HG03571 (cell line): ENCODE results near the gene UTS2R.

Experiments used
- ATAC-seq: cut with Tn5 transposase; IDR thresholded peaks from one replicate; pipeline ENCODE4 v1.9.1; 2021; ENCODE audit not compliant: unreplicated experiment

Gene UTS2R

DNA sequence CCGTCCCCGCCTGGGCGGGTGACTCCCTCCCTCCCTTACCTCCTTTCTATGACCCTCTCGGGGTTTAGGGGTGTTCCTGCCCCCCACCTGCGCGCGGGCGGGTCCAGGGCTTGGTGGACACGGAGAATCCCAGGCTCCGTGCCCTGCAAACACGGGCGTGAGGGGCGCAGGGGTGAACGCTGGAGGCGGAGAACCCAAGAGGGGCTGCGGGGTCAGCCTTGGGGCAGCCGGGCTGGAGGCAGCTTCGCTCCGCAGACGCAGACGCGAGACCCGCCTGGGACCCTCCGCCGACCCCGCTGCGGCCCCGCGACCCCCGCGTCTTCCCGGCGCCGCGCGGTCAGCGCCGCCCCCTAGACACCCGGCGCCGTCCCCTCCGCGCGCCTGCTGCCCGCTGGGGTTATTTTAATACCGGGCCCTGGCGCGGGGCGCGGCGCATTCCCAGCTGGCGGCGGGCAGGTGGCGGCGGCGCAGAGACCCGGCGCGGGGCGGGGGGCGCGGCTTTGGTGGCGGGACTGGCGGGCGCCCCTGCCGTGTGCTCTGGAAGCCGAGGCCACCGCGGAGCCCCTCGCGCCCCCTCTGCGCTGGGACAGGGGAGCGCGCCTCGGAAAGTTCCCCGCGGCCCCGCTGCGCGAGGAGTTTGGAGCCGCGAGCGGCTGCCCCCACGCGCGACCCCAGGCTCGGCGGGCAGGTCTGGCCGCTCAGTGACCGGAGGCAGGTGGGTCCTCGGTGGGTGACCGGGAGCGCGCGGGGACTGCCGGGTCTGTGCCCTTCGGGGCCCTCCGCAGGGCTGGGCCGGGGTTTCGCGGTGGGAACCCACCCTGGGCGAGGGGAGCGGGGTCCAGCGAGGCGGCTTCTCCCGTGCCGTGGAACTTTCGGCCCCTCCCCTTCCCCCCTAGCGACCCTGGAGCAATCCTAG is at the start of gene UTS2R:
Gene UTS2R, plus strand, starts transcription at position 433 of the 916 bp plus-strand sequence. CDS start 2,560 bp downstream, outside the sequence.
- ATAC-seq, result no peak

DNA sequence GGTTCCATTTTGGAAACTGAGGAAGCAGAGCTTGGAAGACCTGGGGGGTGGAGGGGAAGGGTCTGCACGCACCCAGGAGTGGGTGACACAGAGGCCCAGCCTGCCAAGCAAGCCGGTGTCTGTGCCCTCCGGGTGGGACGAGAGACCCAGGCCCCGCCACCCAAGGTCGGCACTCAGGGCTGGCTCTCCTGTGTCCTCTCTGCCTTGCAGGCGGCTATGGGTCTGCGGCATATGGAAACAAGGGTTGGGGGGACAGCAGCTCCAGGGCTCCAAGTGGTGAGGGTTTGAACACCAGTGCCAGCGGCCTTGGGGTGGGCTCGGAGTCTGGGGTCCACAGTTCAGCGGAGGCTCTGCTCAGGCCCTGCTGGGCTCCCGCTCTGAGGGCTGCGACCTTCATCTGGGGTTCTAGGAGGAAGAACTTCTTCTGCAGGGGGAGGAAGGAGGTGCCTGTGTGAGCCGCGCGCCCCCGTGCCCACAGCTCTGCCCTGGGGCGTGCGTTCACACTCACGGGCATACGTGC is 49.6 kb upstream of the UTS2R start:
- ATAC-seq, result no peak

DNA sequence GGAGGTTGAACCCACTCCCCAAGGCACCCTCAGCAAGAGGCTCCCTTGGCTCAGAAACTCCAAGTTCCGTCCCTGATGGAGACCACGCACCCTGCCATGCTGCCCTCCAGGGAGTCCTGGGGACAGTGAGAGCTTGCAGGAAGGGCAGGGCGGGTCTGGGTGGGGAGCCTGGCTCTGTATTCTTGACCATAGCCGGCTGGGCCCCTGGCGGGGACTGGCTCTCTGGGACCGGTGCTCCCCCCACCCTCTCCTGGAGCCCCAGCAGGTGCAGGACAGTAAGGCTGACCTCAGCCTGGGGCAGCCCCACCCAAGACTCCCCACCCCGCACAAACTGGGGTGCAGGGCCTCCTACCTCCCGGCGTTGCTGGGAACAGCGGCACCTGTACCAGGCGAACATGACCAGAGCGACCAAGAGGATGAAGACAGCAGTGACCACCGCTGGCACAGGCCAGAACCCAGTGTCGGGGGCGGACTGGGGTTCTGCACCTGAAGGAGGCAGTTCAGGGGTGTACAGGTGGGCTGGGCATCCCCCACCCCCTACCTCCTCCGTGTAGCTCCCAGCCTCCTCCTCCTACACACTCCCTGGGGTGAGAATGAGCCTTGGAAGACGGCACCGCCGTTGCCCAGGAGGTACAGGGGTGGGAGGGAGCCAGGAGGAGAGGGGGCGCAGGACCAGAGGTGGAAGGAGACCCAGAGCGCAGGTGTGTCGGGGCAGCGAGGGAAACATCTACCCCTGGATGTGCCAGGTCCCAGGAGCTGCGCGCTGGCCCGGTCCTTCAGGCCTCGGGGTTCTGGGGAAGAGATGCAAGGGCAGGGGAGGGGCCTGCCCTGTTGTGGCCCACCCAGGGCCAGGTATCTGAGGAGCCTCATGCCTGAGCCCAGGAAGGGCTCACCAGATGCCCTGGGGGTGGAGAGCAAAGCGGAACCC is 48.8 kb upstream of the UTS2R start:
- ATAC-seq, result no peak

DNA sequence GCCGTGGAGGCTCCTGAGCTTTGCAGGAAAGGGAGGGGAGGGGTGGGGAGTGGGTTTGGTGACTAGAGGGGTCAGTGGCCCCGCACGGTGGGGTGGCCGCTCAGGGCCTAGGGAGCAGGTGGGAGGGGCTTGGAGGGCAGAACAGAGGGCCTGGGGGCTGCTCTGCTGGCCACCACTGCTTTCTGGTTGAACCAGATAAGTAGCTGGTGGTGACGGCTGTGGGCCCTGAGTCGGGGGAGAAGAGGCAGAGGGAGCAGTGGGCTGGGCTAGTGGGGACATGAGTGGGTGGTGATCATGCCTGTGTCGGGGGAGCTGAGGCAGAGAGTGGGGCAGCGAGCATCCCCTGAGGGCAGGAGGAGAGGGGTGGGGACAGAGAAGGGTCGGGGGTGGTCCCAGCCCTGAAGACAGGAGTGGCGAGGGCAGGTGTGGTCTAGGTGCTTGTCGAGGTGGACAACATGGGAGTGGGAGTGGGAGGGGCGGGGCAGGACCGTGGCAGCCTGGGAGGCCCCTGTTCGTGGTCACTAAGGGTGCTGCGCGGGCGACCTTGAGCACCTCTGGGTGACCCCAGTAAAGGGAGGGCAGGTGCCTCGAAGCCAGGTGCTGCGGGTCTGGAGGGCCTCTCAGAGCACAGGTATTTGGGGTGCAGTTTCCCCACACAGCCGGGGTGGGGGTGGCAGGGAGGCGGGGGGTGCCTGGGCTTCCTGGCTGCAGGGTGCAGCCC is 47.9 kb upstream of the UTS2R start:
- no peak for ATAC-seq

DNA sequence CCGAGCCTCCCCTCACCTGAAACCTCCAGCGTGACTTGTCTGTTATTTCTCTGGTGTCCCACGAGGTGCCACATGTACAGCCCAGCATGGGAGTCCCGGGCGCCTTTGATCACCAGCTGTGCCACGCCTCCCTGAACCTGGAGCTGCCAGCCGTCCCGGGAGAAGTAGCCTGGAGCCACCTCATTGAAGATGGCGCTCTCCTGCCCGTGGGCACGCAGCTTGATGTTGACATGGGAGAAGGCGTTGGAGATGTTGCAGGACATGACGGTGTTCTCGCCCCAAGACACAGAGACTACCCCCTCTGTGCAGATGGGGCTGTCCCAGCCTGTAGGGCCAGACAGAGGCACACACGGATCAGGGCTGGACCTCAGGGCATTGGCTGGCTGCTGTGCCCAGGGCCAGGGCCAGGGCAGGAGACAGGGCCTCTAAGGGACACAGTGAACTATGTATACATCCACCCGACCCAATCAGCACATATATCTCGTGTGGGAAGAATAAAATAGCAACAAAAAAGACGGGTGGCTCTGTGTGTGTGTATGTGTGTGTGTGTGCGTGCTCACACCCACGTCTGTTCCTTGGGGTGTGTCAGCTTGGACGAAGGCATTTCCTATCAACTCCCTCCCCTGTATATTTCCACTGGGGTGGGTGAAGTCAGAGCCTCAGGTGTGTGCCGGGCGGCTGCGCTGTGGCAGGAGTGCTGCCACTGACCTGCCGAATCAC is 46.8 kb upstream of the UTS2R start:
- ATAC-seq, result no peak

DNA sequence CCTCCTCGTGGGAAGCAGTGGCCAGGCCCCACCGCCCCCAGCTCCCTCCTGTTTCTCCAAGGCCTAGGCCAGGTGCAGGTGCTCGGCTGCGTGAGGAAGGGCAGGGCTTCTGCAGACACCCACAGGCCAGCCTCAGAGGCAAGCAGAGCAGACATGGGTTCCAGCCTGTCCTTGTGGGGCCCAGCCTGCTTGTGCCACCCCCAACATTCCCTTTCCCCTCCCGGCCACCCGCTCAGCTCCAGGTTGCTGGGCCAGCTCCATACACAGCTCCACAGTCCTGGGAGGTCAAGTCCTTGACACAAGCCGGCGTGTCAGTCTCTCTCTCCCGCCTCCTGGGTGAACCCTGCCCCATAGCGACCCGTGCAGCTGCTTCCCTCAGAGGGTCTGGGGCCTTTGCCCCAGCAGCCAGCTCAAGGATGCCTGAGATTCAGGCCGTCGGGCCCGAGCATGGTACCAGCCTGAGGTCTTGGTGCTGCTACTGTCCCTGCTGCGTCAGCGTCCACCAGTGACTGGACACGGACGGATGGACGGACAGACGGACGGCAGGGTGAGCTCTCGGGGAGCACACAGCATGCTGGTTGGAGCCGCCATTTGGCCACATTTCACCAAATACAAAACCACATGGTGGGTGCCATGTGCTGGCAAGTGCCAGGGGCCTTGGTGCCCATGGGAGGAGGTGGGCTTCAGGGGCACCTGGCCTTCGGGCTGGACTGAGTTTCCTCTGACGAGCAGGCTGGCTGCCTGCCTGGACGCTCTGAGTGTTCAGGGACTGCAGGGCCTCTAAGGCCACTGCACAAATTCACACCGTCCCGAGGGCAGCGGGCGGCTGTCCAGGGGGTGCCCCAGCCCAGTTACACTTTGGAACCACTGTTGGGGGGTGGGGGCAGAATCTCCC is 46.0 kb upstream of the UTS2R start:
- no peak for ATAC-seq

DNA sequence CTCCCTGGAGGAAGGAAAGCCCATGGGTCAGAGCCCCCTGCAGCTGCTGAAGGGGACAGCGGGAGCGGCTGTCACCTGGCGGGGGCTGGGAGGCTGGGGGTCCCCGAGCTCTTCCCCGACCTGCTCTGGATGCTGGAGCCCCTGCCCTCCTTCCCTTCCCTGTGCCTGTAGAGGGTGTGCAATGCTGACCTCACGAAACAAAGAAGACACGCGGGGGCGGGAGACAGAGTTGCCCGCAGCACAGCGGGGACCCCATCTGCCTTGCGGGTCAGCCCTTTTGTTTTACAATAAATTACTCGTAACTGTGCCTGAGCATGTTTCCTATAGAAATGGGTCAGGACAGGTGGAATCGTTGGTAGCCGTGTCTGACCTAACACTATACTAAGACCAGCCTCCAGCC is 44.3 kb upstream of the UTS2R start:
- no peak for ATAC-seq

DNA sequence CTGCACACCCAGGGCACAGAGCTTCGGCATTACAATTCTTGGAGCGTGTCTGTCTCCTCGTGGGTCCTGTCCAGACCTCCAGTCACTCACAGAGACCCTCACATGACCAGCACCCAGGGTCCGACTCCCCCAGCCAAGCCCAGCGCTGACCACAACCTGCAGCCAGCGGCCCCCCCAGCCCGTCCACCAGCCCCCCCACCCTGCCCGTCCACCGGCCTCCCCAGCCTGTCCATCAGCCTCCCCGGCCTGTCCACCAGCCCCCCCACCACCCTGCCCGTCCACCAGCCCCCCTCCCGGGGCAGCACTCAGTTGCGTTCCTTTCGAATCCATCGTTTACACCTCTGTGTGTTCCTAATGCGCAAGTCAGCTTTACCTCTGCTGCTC is 43.8 kb upstream of the UTS2R start:
- ATAC-seq, result no peak

DNA sequence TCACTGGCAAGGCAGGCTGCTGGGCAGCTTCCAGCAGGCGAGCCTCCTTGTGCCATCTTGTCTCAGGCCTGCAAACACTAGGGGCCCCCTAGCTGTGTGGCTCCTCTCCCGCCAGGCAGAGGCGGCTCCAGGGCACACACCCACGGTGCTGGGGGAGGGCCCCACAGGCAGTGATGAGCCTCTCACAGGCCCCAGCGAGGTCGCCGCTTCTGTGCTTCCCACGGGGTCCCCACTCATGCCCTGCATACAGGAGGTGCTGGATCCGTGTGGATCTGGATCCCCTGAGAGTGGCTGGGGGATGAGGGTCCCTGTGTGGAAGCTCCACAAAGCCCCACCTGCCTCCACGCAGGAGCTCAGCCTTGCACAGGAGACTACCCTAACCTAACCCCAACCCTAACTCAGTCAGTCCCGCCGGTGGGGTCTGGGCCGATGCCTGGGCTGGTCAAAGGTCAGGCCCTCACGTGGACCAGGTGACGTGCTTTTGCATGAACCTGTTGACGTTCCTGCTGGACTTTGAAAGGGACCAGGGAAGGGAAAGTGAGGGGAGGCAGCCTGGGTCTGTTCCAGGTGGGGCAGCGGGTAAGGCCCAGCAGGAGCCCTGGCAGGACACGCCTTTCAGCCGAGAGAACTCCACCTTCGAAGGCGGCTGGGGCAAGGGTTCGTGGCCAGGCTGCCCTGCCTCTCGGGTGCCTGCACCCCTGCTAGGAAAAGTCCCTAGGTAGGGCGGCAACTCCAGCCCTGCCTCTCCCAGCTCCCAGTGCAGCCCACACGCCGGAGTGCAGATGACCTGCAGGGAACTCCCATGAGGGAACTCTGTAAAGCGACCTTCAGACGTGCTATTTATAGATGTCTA is 43.2 kb upstream of the UTS2R start:
- ATAC-seq, result no peak

DNA sequence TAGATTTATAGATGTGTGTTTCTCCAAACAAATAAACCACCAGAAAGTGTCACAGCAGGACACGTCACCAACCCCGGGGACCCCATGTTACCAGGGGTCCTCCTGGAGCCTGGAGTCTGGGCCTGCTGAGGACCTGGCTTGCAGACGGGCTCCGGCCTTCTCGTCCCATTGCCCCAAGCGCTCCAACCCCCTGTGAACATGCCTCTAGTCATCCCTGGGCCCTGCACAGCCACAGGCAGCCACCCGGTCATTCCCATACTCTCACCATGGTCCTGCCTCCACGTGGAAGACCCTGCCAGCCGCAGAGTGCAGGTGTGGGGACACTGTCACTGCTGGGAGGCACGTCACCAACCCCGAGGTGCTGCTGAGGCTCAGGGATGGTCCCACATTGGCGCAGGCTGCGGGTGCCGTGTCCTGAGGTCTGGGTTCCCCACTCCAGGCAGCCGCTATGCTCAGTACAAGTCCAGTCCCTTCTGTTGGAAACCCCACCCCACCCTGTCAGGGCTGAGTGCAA is 42.5 kb upstream of the UTS2R start:
- ATAC-seq, result no peak

DNA sequence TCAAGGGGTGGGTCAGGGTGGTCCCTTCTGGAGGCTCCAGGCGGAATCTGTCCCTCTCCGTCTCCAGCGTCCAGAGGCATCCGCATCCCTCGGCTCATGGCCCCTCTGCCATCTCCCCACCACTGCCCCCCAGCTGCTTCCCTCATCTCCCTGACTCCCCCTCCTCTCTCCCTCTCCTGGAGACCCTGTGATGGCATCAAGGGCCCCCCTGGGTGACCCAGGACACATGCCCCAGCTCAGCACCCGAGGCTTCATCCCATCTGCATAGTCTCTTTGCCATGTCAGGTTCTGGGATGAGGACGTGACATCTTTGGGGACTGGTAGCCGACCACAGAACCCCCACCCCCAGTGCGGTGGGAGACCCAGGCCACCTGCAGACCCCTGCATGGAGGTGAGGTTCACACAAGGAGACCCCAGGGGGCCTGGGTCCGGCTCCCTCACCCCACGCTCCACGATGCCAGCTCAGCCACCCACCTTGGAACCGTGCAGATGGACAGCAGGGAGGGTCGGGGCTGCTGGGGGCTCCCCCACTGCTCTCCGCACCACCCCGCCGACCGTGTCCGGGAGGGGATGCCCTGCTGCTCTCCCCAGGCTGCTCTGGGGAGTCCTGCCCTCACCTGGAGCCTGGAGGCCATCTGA is 41.8 kb upstream of the UTS2R start:
- no peak for ATAC-seq

DNA sequence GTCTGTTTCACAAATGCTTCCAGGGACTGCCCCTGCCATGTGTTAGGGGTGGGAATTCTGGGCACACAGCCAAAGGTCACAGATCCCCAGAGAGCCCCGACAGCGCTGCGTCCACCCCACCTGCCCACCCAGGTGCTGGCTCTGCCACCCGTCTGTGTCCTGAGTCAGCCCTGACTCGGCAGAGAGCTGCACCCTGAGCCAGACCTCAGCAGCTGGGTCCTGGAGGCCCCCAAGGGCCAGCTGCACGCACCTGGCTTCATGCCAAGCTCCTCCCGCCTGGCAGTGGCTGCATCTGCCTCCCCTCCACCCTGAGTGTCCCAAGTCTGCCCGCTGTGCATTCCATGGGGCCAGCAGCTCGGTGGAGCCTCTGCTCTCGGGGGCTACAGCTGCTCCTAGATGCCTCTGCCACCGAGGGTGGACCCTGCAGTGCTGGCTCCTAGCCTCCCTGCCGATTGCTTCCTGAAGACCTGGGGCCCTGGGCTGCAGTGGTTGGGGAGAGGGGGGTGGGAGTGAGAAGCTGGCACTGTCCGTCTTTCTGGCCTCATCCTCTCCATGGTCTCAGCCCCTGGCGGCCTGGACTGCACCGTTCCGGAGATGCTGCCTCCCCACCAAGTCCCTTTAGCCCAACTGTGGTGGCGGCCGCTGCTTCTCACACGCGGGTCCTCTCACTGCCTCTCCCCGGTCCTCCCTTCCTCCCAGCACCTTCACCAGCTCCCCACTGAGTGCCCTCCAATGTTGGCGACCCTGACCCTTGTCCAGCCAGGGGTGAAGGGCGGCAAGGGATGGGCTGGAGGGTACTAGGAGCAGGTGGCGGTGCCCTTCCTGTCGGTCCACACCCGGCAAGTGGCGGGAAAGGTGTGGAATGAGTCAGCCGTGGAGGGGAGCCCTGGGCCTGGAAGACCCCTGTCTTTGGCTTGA is 41.0 kb upstream of the UTS2R start:
- no peak for ATAC-seq

DNA sequence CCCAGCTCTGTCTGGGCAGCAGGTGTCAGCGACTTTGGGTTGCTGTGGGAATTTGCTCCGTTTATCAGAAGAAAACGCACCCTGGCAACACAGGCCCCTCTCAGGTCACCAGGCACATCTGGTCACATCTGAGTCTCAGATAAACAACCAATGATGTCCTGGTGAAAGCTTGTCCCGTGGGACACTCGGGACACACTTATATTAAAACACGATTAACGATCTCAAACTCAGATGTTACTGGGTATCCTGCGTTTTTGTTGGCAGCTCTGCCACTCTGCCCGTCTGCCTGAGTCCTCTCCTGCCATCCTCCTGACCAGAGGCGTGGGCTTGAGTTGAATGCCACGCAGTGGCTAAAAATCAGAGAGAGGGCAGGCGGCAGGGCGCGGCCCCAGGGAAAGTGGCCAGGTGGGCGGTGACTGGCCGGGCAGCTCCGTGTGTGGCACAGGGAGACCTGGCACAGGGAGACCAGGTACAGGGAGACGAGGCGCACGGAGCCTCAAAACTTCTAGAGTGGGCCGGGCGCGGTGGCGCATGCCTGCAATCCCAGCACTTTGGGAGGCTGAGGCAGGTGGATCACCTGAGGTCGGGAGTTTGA is 40.1 kb upstream of the UTS2R start:
- ATAC-seq, result no peak

DNA sequence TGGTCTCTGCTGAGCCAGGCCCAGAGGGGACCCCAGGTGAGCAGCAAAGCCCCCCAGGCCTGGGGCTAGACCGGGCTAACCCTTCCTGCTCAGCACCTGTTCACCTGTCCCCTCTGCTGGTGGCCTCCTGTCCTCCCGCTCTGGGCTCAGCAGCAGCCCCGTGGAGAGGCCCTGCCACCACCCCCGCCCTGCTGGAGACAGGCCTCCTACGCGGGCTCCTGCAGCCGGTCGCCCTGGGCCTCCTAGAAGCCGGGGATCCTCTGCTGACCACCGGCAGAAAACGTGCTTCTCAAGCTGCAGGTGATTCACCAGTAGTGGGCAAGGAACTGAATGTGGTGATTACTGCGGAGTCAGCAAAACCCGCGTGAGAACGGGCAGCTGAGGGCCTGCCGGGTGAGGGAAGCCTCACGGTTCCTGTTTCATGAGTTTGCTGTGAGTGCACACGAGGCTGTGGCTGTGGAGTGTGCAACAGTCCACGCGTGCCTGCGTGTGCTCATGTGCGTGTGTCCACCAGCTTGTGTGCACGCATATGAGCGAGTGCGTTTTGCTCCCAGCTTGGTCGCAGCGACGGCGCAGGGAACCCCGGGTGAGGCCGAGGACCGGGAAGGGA is 38.8 kb upstream of the UTS2R start:
- ATAC-seq, result no peak

DNA sequence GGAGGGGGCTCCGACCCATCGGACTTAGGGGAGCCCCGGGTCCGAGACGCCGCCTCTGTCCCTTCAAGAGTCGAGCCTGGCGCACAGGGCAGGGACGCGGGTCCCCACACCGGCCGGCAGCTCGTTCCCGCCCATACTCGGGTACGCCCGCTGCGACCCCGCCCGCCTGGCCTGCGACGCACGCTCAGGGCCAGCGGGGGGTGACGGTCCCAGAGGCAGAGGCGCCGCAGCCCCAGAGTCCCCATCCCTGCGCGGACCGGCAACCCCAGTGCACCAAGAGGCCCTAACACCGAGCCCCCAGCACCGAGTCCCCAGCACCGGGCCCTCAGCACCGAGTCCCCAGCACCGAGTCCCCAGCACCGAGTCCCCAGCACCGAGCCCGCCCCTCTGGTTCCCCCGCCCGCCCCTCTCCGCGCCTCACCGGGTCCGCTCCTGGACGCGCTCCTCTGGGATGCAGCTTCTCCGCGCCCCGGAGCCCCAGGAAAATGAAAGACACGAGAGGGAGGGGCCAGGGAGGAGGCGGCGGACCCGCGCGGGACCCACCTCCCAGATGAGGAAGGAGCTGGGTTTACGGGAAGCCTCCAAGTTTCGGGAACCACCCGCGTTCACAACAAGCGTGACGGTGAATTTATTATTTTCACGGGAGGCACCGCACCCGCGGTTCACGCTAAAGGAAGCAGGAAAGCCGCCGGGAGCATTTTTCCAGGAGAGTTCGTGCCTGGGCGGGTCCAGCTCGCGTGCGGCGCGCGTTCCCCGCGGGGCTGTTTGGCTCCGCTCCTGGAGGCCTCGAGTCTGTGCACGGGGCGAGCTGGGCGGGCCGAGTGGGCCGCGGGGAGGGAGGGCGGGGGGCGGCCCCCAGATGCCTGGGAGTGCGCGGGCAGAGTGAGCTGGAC is 38.0 kb upstream of the UTS2R start, which contains the start of gene SECTM1:
Gene SECTM1, minus strand, starts transcription at position 488 of the 893 bp plus-strand sequence. CDS start 6,526 bp downstream, outside the sequence.
- no peak for ATAC-seq
